ENCODE data around the gene ERG. TPM values are rescaled to one million over a fixed set of nuclear protein-coding genes. Genes with fewer than 3 reads are reported as not detected.

ERG gene
- total RNA-seq, 1 experiment from 2014 or later: 0.11 TPM

DNA sequence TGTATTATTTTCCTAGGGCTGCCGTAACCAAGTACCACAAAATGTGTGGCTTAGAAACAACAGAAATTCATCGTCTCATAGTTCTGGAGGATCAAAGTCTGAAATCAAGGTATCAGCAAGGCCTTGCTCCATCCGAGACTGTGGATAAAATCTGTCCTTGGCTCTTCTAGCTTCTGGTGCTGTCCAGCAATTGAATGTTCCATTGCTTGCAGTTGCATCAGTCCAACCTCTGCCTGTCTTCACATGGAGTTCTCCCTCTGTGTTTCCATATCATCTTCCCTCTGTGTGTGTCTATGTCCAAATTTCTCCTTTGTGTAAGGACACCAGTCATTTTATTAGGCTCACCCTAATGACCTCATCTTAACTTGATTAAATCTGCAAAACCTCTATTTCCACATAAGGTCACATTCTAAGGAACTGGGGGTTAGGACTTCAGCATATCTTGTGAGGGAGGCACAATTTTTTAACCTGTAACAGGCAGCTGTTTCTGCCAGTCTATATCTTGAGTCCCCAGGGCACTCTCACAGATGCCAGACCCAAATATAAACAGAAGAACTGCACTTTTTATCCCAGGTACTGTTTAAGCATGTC, 84.2 kb downstream of the ERG start:
- H3K27ac ChIP-seq (ENCODE audit: insufficient read length, low read depth, low read length): no peak overlapping the region
- no peak overlapping the region for H4K91ac ChIP-seq (ENCODE audit: insufficient read length, low read depth, low read length)
- H2BK20ac ChIP-seq (ENCODE audit: low read depth, low read length, poor library complexity, severe bottlenecking): no peak overlapping the region
- H3K9ac ChIP-seq (ENCODE audit: extremely low read depth, insufficient read length, low read length): no peak overlapping the region
- no peak overlapping the region for H3K14ac ChIP-seq (ENCODE audit: insufficient read depth, low read length)
- TF ChIP-seq, protein P1, sequence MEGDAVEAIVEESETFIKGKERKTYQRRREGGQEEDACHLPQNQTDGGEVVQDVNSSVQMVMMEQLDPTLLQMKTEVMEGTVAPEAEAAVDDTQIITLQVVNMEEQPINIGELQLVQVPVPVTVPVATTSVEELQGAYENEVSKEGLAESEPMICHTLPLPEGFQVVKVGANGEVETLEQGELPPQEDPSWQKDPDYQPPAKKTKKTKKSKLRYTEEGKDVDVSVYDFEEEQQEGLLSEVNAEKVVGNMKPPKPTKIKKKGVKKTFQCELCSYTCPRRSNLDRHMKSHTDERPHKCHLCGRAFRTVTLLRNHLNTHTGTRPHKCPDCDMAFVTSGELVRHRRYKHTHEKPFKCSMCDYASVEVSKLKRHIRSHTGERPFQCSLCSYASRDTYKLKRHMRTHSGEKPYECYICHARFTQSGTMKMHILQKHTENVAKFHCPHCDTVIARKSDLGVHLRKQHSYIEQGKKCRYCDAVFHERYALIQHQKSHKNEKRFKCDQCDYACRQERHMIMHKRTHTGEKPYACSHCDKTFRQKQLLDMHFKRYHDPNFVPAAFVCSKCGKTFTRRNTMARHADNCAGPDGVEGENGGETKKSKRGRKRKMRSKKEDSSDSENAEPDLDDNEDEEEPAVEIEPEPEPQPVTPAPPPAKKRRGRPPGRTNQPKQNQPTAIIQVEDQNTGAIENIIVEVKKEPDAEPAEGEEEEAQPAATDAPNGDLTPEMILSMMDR (conservative IDR thresholded peaks at IDR 0.05): no peak
- no CpG with 5 or more reads among the region's 3 CpGs for WGBS (ENCODE audit: extremely low coverage, insufficient read length, low lambda C conversion rate)
- H3K18ac ChIP-seq (ENCODE audit: insufficient read length, low read depth, low read length): no peak overlapping the region
- H3K79me2 ChIP-seq (ENCODE audit: insufficient read depth, low read length): no peaks in the 10 kb centered on the region
- Mint-ChIP-seq H3K4me1 (peaks cover 21% of the 10 kb centered on the region in 2 experiments), H3K27ac (no peak overlapping the region), H3K9me3 (peaks cover 0 to 5% of the 10 kb centered on the region in 2 experiments; a peak in 1 of 5 replicates), H3K27me3 (ENCODE audit: low read depth) (no peaks in the 10 kb centered on the region), H3K36me3 (ENCODE audit: insufficient read depth in 1 of 3, low read depth in 3 of 3) (peaks cover 0 to 3% (median 0%) of the 10 kb centered on the region in 3 experiments; a peak in 1 of 7 replicates), H3K4me3 (no peak overlapping the region)
- no peaks in the 10 kb centered on the region for H3K79me1 ChIP-seq (ENCODE audit: insufficient read depth, low read depth, low read length, poor library complexity, severe bottlenecking)
- H4K8ac ChIP-seq (replicated peaks; ENCODE audit: insufficient read length, low read depth, low read length): no peak overlapping the region
- H4K20me1 ChIP-seq (ENCODE audit: control insufficient read depth, insufficient read depth, insufficient read length): no peaks in the 10 kb centered on the region
- no peaks in the 10 kb centered on the region for H3K9me3 ChIP-seq (ENCODE audit: control insufficient read depth, low read depth, low read length)
- H3K27me3 ChIP-seq (ENCODE audit: insufficient read depth, low read length): no peaks in the 10 kb centered on the region
- H3T11ph ChIP-seq (ENCODE audit: low read length): no peak overlapping the region
- no peak overlapping the region for H2BK15ac ChIP-seq (ENCODE audit: low read depth, low read length)
- H2AFZ ChIP-seq (ENCODE audit: low read length): no peak overlapping the region
- no peaks in the 10 kb centered on the region for H3K23me2 ChIP-seq (ENCODE audit: insufficient read length, low read depth, low read length, poor library complexity, severe bottlenecking)
- no peak for DNase-seq
- no peak overlapping the region for H3K56ac ChIP-seq (ENCODE audit: insufficient read length, low read depth, low read length)
- peaks cover 5% of the 10 kb centered on the region; the same call in 1 of the 2 replicates for H3K4me1 ChIP-seq (ENCODE audit: insufficient read depth, low read length)
- H2AK5ac ChIP-seq (ENCODE audit: insufficient read length, low read length): no peak overlapping the region
- no peak overlapping the region for H2BK12ac ChIP-seq (ENCODE audit: insufficient read length, low read depth, low read length)
- H2BK120ac ChIP-seq (ENCODE audit: low read depth, low read length, poor library complexity, severe bottlenecking): no peak overlapping the region
- H3K23ac ChIP-seq (ENCODE audit: insufficient read length, low read depth, low read length): no peak overlapping the region
- no peak overlapping the region for H4K5ac ChIP-seq (ENCODE audit: insufficient read length, low read depth, low read length)
- H3K4me2 ChIP-seq (ENCODE audit: insufficient read depth, insufficient read length, low read length): no peak overlapping the region
- H2BK5ac ChIP-seq (ENCODE audit: insufficient read length, low read length): no peak overlapping the region
- no peak overlapping the region for H3K4ac ChIP-seq (ENCODE audit: low read depth, low read length)

Data from H9 (cell line).